ENCODE measurements around the gene INPP5J.
"Not testable (repeated sequence)": the region's sequence is repeated elsewhere in the genome, so short reads cannot be mapped to it uniquely, and the experiment has no call there.

Gene INPP5J

GRCh38 chr22:31150615-31151014 is 27.8 kb downstream of the INPP5J start:
- DNase-seq (ENCODE audit: low read depth), result no peak

GRCh38 chr22:31151872-31152271 is 29.1 kb downstream of the INPP5J start:
- DNase-seq (ENCODE audit: low read depth), result no peak

- DNase-seq (ENCODE audit: low read depth), result no peak
Observed at GRCh38 chr22:31153357-31153756, 30.6 kb downstream of the INPP5J start.

- DNase-seq (ENCODE audit: low read depth), result no peak
Observed at GRCh38 chr22:31154975-31155374, 32.2 kb downstream of the INPP5J start.

- no peak for DNase-seq (ENCODE audit: low read depth)
Observed at GRCh38 chr22:31155422-31155821, 32.7 kb downstream of the INPP5J start.

- no peak for DNase-seq (ENCODE audit: low read depth)
Observed at GRCh38 chr22:31160328-31160978, 37.7 kb downstream of the INPP5J start.

DNA sequence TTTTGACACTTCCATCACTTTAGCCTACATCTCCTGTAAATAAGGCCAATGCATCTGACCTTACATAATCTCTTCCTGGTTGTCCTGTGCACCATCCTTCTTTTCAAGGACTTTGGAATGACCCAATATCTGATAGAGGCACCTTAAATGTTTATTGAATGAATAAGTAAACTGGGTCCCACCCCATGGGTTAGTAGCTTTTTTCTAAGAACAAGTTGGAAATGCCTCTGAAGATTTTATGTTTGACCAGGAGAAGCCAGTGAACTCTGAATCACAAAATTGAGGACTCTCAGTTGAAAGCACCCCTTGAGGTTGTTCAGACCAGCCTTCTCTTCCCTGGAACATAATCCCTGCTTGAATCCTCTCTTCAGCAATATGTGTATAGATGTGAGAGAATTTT is 38.6 kb downstream of the INPP5J start:
- no peak for DNase-seq (ENCODE audit: low read depth)

DNA sequence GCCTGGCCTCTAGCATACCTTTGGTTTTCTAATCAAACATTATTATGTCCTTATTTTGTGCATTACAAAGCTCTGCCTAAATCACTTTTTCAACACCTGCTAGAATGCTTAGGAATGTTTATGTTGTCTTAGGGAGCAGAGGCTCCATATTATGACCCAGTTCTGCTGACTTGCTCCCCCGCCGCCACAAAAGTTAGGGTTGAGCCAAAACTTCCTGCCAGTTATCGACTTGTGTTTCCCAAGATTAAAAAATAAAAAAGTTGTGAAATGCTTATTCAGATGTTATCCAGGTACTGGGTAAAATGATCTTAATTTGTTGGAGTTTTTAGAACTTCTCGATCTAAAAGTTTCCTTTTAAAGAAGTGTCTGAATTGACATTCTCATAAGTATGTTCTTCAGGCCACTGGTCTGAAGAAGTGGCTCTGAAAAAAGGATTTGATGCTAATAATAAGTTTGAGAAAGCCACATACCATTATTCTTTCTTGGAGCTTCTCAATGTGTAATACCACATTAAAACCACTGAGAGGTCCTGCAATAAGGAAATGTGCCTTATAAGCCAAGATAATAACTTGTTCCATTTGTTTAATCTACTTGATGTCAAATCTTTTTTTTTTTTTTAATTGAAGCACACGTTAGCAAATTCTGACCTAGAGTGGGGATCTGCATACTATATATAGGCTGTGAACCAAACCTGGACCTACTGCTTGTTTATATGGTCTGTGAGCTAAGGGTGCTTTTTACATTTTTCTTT is 39.4 kb downstream of the INPP5J start:
- no peak for DNase-seq (ENCODE audit: low read depth)

- no peak for DNase-seq (ENCODE audit: low read depth)
Observed at GRCh38 chr22:31170971-31171370, 48.2 kb downstream of the INPP5J start.

DNA sequence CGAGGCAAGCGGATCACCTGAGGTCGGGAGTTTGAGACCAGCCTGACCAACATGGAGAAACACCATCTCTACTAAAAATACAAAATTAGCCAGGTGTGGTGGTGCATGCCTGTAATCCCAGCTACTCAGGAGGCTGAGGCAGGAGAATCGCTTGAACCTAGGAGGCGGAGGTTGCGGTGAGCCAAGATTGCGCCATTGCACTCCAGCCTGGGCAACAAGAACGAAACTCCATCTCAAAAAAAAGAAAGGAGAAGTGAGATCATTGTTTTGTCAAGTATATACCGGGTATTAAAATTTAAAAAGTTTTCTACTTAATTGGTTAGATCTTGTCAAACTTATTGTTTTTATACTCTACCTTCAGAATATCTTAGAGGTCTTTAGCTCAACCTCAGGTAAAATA is 49.0 kb downstream of the INPP5J start:
- DNase-seq (ENCODE audit: low read depth), result not testable (repeated sequence)

DNA sequence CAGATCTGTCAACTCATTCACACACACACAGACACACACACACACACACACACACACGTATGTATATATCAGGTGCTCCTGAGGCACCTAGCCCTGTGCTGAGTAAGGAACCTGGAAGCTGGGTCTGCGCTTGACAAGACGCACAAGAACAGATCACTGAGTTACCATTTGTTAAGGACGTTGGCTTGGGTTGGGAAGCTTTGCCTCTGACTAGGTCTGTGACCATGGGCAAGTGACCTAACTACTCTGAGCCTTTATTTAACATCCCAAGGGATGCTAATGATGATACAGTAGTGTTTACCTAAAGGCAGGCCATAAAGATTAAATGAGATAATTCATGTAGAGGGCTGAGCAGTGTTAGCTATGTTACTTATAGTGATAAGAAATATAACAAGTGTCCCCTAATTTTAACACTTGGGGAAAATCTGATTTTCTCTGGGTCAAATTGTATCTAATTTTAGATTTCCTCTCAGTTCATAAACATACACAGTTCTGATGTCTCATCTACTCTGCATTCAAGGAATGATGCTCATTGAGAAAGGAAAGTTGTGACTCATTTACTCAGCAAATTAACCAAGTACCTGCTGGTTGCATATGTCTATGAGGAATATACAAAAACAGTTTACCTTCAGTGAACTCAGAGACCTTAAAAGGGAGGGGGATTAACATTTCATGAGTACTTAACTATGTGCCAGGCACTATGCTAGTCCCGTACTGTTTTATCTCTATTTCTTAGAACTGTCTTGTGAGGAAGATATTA is 50.8 kb downstream of the INPP5J start:
- DNase-seq (ENCODE audit: low read depth), result no peak

DNA sequence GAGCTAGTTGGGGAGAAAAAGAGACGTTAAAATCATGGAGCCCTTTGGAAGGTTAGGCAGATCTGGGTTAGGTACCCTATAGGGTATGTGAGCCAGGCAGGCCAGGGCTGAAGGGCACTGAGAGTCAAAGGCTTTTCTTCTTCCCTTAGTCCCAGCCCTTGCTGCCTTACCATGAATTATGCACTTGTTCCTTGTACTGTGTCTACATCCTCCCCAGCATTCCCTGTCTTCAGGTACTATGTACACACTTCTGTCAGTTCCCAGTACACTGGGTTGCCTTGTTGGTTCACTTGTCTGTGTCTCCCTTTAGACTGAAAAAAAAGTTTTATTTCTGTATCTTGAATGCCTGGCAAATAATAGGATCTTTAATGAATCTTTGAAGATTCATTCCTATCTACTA is 54.2 kb downstream of the INPP5J start:
- no peak for DNase-seq (ENCODE audit: low read depth)

GRCh38 chr22:31177420-31178162 is 54.8 kb downstream of the INPP5J start:
- DNase-seq (ENCODE audit: low read depth), result no peak

DNA sequence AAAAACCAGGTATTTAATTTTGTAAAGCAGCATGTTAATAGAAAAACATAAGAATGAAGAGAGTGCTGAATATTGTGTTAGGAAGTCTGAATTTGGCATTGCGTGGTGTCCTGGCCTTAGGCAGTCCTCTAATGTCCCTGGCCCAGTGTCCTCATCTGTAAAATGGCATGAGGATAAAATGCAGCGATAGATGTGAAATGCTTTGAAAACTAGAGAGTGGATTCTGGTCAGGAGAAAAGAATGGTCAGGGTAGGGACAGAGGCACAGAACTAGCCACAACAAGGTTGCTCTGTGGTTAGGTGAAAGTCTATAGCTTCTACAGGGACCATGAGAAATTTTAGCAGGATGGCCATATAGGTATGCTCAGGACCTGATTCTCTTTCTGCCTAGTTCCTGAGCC is 56.1 kb downstream of the INPP5J start:
- DNase-seq (ENCODE audit: low read depth), result no peak

DNA sequence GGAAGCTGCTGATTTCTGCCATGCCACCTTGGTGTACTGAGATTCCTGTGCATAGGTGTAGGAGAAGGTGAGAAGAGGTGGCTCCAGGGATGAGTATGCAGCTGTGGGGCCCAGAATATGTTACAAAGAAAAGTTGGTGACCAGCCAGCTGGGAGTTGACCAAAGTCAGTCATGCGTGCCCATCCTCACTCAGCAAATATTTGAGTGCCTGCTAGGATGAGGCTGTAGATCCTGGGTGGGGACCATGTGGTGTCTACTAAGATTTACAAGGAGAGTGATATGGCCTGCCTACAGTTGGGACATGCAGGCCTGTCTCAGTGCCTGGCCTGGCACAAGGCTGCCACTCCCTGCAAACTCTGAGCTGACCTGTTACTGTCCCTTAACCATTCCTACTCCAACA is 56.6 kb downstream of the INPP5J start:
- no peak for DNase-seq (ENCODE audit: low read depth)

DNA sequence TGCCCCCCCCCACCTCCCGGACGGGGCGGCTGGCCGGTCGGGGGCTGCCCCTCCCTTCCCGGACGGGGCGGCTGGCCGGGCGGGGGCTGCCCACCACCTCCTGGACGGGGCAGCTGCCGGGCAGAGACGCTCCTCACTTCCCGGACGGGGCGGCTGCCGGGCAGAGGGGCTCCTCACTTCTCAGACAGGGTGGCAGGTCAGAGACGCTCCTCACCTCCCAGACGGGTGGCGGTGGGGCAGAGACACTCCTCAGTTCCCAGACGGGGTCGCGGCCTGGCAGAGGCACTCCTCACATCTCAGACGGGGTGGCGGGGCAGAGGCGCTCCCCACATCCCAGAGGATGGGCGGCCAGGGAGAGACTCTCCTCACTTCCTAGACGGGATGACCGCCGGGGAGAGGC is 61.2 kb downstream of the INPP5J start:
- no peak for DNase-seq (ENCODE audit: low read depth)
